ENCODE results near the gene CSAG1. TPM values are rescaled to one million over a fixed set of nuclear protein-coding genes. Genes with fewer than 3 reads are reported as not detected.
"Not testable (repeated sequence)": the region's sequence is repeated elsewhere in the genome, so short reads cannot be mapped to it uniquely, and the experiment has no call there.

Gene CSAG1
- total RNA-seq, 2 donors from 2014 or later = not detected

GRCh38 chrX:152735860-152736511 lies 2.5 kb upstream of the CSAG1 start:
- Histone ChIP-seq H3K36me3 (ENCODE audit: control insufficient read depth, insufficient read depth, low read length) (no peaks in the 10 kb centered on the region), H3K27ac (ENCODE audit: low read depth, low read length) (no peak overlapping the region), H3K4me1 (ENCODE audit: control insufficient read depth, insufficient read depth, low read length) (no peaks in the 10 kb centered on the region), H3K9ac (ENCODE audit: extremely low read depth, low read length, poor library complexity, severe bottlenecking) (no peak overlapping the region), H3K27me3 (ENCODE audit: control insufficient read depth, insufficient read depth, low read length, poor library complexity, severe bottlenecking) (no peaks in the 10 kb centered on the region), H3K4me3 (ENCODE audit: low read length) (no peak overlapping the region), H3K9me3 (ENCODE audit: control insufficient read depth, low read length) (no peaks in the 10 kb centered on the region)
- WGBS, 2 experiments (ENCODE audit: insufficient coverage in 1 of 2, insufficient read length in 1 of 2) = 84 to 100% methylated on average over 1 to 12 of the region's 12 CpGs
- no peaks in the 10 kb centered on the region for H3K4me1 Mint-ChIP-seq
- H3K27ac Mint-ChIP-seq = no peak overlapping the region
- peaks cover 62% of the 10 kb centered on the region for H3K9me3 Mint-ChIP-seq
- TF ChIP-seq CTCF (conservative IDR thresholded peaks at IDR 0.05) = no peak
- H3K27me3 Mint-ChIP-seq (ENCODE audit: insufficient read depth) = peaks cover 3% of the 10 kb centered on the region
- DNase-seq = no peak
- H3K36me3 Mint-ChIP-seq (ENCODE audit: low read depth) = no peaks in the 10 kb centered on the region
- H3K4me3 Mint-ChIP-seq = no peak overlapping the region

- Mint-ChIP-seq H3K27me3 (ENCODE audit: insufficient read depth) (peaks cover 3% of the 10 kb centered on the region), H3K36me3 (ENCODE audit: low read depth) (no peaks in the 10 kb centered on the region), H3K4me1 (no peaks in the 10 kb centered on the region), H3K4me3 (no peak overlapping the region), H3K9me3 (peaks cover 60% of the 10 kb centered on the region), H3K27ac (no peak overlapping the region)
- Histone ChIP-seq H3K4me1 (ENCODE audit: control insufficient read depth, insufficient read depth, low read length) (no peaks in the 10 kb centered on the region), H3K4me3 (ENCODE audit: low read length) (no peak overlapping the region), H3K9me3 (ENCODE audit: control insufficient read depth, low read length) (no peaks in the 10 kb centered on the region), H3K9ac (ENCODE audit: extremely low read depth, low read length, poor library complexity, severe bottlenecking) (no peak overlapping the region), H3K27me3 (ENCODE audit: control insufficient read depth, insufficient read depth, low read length, poor library complexity, severe bottlenecking) (no peaks in the 10 kb centered on the region), H3K36me3 (ENCODE audit: control insufficient read depth, insufficient read depth, low read length) (no peaks in the 10 kb centered on the region), H3K27ac (ENCODE audit: low read depth, low read length) (no peak overlapping the region)
- no peak for TF ChIP-seq CTCF (conservative IDR thresholded peaks at IDR 0.05)
- DNase-seq = no peak
- 96% methylated on average over 2 of the region's 2 CpGs; no CpG with 5 or more reads in 1 of the 2 experiments for WGBS, 2 experiments (ENCODE audit: insufficient coverage in 1 of 2, insufficient read length in 1 of 2)
Observed at GRCh38 chrX:152735101-152735500, 1.6 kb upstream of the CSAG1 start.

GRCh38 chrX:152734143-152734858 lies 780 bp upstream of the CSAG1 start:
- not testable (repeated sequence) for H3K4me1 ChIP-seq (ENCODE audit: control insufficient read depth, insufficient read depth, low read length); H3K9ac ChIP-seq (ENCODE audit: extremely low read depth, low read length, poor library complexity, severe bottlenecking); H3K9me3 ChIP-seq (ENCODE audit: control insufficient read depth, low read length); H3K4me3 Mint-ChIP-seq; DNase-seq; H3K4me1 Mint-ChIP-seq; H3K36me3 ChIP-seq (ENCODE audit: control insufficient read depth, insufficient read depth, low read length); H3K4me3 ChIP-seq (ENCODE audit: low read length); H3K27me3 Mint-ChIP-seq (ENCODE audit: insufficient read depth); H3K27ac ChIP-seq (ENCODE audit: low read depth, low read length); H3K27ac Mint-ChIP-seq; H3K36me3 Mint-ChIP-seq (ENCODE audit: low read depth); H3K27me3 ChIP-seq (ENCODE audit: control insufficient read depth, insufficient read depth, low read length, poor library complexity, severe bottlenecking)
- 96 to 97% methylated on average over 5 to 22 of the region's 22 CpGs for WGBS, 2 experiments (ENCODE audit: insufficient coverage in 1 of 2, insufficient read length in 1 of 2)
- H3K9me3 Mint-ChIP-seq = peaks cover 52% of the 10 kb centered on the region
